Fibroblast of the conjunctiva (primary cell): ENCODE results near the gene RSPO3.

ENCODE experiments used
- DNase-seq: peaks from one replicate; pipeline ENCODE4 v3.0.0-alpha.2; 2010; ENCODE audit warnings: low read depth

Gene RSPO3

DNA sequence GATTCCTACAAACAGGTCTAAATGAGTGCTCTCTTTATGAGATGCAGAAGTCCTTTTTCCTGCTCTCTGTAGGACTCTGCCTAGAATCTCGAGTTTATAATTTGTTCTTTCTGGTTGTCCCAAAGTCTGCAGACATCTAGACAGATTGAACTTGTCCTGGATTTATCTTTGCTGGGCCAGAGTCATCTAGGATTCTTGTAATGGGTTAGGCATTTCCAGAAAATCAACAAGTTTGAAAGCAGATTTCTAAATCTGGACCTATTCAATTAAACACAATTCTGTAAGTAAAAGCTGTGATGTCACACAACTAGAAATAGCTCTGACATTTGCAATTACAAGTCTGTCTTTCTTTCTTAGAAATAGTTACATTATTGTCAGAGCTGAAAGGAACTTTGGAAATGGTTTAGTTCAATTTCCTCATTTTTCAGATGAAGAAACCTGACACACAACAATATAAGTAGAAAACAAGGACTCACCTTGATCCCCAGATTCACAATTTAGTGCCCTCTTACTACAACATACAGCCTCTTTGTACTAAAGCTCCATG is 4.2 kb upstream of the RSPO3 start:
- DNase-seq = no peak

DNA sequence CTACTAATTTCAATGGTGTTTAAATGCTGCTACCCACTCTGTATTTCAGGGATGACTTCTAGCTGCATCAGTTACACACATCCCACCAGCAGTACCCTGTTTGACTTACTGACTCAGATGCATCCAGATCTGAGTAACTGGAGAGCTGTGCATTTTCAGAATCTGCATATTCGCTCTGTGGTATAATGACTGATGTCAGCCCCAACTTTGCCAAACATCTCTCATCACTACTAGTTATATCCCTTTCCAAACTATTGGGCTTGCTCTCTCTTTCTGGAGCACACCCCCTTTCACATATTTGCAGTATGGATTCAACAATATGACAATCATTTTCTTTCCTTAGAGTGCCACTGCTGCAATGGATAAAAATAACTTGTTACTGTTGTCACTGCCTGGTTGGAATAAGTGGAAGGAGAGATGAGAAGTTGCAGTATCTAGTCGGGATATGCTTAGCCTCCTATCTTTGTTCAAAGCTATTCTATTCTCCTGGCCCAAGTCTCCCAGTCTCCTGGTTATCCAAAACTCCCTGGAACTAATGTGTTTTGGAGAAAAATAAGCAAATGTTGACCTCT is 3.3 kb upstream of the RSPO3 start:
- no peak for DNase-seq

DNA sequence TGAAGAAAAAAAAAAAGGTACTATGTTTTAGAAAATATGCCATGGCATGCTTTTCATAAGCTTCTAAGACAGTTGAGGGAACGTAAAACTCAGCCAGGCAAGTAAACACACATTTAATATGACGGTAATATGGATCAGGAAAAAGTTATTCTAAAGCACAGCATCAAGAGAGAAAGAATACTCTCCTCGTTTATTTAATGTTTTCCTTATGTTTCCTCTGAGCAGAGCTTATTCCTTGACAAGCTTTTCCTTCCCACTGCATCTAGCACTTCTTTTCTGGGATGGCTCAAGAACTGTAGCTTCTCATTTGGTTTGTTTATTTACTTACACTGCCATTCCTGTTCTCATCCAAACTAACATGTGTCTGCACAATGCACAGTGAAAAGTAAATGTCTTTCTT is 2.7 kb upstream of the RSPO3 start:
- DNase-seq = no peak

DNA sequence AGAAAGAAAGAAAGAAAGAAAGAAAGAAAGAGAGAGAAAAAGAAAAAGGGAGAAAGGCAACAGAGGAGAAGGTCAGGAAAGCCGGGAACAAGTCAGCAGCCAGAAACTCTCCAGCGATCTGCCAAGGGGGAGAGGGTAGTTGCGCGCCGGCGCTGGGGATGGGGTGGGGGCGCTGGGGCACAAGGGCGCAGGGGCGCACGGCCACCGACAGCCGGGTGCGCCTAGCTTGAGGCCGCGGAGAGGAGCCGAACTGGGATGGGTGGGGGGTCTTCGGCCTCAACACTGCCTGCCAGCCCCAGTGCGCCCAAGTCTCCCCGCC is 533 bp upstream of the RSPO3 start:
- DNase-seq = no peak

DNA sequence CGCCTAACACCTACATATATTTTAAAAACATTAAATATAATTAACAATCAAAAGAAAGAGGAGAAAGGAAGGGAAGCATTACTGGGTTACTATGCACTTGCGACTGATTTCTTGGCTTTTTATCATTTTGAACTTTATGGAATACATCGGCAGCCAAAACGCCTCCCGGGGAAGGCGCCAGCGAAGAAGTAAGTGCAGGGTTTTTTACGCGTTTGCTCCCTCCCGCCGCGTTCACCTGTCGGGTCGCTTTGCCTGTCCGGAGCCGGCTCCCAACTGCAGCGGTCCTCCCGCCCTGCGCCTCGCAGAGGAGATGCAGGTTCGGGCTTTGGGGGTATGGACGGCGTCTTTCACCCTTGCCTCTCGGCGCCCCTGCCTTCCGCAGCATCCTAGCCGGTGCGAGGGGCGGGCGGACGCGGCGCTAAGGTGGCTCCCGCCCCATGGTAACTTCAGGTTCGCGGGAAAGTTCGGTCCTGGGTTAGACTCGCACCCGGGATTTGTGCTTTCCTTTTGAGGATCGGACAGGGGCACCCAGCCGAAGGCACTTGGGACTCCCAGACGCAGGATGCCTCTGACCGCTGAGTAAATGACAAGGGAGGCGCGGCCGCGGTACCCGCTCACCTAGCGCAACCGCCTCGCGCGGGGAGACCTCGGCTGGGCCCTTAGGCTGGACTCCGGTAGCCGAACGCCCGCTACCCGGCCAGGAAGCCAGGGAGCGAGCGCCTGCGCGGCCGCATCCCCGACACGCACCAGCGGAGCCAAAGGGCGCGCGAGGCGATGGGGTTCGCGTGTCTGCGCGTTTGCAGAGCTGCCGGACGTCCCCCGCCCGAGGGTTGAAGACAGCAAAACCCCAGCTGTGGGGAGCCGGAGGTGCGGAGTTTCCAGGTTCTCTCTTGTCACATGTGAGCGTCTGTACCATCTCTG is 891 bp downstream of the RSPO3 start:
- no peak for DNase-seq

DNA sequence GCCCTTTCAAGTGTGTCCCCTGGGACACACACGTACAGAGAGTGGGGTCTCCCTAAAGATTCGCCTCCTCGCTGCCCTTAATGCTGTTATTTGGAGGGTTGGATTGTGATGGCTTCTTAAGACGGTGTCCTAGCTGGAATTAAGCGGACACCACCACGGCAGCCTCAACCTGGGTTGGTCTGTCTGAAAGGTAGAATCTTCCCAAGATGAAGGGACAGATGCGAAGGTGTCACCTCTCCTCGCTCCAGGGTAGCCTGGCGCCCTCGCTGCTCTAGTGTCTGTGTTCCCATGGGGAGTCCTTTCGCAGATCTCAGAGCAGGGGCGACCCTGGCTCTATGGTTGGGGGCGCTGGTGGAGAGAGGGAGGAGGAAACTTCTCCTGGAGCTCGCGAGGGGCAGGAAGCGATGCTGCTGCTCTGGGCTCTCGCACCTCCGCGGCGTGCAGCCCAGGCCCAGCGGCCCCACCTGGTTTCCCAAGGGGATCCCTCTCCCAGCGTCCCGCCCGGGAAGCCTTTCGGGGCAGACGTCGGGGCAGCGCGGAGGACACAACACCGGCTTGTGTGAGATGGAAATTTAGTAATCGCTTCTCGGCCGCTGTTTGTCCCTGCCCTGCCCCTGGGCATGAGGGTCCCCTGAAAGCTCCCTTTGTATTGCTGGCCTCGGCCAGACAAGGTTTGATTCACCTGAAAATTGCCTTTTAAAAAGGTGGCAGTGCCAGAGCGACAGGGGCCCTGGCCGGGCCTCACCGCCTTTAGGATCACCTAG is 1.7 kb downstream of the RSPO3 start:
- DNase-seq = no peak

DNA sequence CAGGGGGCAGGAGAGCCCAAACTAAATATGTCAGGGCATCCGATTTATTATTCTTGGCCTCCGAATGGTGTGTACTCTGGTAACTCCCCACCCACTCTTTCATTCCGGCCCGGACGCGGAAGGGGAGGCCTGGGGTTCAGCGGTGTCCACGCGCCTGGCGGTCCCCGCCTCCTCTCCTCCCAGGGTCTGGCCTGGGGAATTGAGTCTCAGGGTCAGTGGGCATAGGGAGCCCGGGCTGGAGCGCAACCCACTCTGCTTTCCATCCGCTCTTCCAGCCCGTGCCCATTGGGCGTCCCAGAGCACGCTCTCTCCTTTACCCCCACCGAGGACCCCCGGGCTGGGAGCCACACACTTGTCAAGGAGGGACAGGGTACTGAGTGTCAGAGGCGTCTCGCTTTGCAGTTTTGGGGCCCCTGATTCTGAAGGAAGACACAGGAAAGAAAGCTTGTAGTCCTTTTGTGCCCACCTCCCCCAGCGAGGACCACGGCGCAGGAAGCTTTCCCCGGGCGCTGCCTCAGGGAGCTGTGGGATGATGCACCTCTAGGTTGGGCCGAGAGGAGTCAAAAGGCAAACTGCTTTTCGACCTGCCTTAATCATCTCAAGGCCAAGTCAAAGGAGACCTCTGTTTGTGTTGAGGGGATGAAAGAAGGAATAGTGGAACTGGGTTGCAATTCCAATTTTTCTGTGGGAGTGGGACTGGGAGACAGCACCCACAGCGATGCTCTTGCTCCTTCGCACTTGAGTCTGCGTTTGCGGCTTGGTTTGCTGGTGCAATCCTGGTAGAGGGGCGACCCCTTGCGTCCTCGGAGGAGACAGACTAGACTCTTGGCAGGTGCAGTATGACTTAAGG is 2.5 kb downstream of the RSPO3 start:
- peak; percentile 75 for DNase-seq

DNA sequence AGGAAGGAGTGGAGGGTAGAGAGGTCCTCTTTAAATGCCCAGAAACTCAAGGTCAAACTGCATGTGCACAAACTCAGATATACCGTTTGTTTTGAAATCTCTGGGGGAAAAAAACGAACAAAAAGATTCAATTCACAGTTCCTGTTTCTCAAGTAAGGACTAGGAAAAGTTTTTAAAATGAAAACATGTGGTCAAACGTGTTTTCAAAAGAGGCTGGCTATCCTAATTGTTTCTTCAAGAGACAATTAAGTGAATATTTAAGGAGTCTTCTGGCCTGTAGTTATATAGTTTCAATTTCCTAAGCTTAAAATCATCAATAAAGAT is 3.1 kb downstream of the RSPO3 start:
- no peak for DNase-seq

DNA sequence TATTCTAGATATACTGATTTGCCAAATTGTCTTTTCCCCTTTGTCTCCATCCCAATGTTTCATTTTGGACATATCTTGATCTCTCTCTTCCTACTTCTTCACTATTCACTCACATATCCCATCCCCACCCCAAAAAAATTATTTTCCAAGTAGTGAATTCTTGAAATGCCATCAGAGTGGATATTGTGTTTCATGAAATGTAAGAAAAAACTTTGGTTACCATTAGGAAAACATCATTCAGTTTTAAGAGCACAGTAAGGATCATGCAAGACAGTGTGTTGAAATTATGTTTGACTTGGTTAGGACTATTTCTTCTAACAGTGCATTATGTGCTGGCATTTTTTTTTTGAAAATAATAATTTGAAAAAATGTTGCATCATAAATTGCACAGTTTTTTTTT is 5.7 kb downstream of the RSPO3 start:
- DNase-seq = no peak

DNA sequence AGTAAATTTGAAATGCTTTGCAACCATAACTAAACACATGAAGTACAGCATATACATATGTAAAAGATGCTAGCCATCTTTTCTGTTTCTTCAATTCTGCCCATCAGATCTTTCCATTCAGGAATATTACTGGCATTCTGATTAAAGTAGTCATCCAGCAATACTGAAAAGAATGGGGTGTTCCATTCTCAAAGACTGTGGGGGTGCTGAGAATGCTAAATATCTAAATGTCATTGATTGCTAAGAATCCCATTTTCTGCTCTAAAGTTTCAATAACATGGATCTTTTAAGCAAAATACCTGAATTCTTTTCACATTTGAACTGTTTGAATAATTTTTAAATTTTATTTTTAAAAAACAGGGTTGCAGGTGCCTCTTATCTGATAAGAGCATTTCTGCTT is 6.2 kb downstream of the RSPO3 start:
- no peak for DNase-seq

DNA sequence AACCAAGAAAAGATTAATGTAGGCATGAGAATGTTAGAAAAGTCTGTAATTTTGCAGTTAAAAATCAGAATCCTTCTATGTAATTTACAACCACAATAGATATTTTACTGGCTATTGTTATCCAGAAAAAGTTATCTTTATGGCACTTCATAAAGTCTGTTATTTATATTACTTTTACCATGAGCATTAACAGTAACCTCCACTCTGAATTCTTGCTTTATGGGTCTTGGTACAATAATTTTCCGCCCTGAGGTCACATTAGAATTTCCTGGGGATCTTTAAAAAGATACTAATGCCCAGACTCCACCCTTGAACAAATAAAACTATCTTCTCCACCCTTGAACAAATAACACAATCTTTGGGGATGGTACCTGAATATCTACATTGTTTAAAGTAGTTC is 9.6 kb downstream of the RSPO3 start:
- DNase-seq = no peak

DNA sequence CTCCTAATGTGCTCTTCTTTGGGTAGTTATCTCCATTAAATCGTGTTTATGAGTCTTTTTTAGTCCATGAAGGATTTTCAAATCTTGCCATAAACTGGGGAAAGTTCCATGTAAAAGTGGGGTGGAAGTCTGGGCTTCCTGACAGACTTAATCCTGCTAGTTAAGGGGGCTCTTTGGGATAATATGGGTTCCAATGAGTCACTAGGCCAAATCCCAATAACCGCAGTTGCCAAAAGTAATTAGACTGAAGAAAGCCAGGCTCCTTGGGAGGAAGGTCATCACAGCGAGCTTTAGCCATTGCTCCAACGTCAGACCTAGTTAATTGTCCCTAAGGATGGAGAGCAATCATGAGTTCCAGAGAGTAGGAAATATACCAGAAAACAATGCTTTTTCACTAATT is 10.8 kb downstream of the RSPO3 start:
- no peak for DNase-seq

DNA sequence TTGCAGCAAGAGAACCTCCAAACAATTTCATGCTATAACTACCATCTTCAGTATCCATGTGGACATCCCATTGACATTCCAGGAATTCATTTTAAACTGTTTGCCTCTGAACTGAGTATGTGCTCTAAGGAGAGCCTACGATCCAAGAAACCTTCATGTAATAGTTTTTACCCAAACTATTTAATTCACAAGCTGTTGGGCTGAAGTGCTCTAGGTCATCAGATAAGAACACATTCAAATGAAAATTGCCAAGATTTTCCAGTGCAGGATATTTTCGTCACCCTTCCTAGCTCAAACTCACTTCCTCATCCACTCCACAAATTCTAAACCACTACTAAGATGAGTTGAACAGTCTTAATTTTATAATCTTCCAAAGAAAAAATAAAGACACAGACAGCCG is 12.8 kb downstream of the RSPO3 start:
- DNase-seq = no peak

DNA sequence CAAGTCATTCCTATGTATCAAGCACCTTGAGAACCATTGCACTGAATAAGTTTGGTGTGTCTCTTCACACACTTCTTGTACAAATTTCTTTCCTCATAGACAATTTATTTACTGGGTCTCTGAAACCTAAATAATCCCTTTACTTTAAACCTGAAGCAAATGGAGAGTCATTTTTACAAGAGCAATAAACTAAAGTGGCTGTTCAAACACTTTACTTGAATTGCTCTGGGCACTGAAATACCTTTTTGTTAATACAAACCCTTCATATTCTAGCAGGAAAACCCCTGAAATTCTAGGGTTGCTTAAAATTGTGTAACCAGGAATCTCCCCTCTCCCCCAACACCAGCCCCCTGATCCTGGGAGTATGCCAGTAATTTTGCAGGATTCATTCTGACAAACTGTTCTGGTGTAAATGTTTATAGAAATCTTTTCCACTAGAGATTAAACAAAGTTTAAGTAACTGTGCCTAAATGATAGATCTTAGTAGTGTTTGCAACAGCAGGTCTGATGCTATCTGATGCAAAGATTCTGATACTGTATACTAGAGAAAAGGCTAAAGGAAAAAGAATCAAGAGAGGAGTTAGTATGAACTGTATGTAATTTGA is 13.4 kb downstream of the RSPO3 start:
- DNase-seq = no peak

DNA sequence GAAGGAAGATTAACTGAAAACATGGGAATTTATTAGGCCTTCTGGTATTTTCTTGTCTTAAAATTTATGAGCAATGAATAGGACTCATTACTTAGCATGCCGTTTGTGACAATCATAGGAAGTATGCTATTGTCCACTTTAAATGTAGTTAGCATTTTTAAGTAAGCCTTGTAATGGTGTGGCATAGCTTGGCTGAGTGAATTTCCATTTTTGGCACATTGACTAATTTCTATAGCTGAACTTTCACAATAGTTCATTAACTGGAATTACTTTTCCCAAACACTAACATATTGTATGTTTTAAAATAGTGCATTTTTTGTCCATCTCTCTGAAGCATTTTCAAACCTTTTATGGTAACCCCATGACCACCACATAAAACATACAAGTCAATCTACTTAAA is 15.7 kb downstream of the RSPO3 start:
- DNase-seq = no peak

DNA sequence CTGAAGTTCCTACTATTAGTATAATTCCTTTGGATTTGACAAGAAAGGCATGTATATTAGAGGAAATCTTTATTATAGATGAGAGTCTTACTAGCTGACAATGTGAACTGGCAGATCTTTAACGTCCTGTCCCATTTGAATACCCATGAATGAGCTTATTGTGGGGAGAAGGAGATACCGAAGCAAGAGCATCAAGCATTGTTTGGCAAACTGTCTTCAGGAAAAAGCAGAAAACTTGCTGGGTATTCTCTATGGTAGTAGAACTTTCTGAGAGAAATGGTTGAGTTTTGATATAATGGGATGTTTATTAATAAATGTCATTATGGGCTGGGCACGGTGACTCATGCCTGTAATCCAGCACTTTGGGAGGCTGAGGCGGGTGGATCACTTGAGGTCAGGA is 18.3 kb downstream of the RSPO3 start:
- no peak for DNase-seq

DNA sequence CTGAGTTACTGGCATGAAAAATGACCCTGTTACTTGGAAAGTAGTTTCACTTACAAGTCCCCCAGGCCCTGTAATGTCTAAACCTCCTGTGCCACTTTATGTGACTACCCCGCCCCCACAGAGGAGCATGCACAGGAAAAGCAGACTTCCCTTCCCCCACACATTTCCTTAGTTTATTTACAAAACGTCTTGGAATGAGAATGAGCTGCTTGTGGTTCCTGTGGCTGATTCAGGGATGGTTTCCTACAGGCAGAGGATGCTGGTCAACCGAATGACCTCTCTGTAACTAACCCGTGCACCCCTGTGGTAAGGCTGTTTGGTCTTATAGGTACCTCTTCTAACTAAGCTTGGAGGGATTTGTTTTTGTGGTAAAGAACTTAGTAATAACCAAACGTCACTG is 28.5 kb downstream of the RSPO3 start:
- no peak for DNase-seq

DNA sequence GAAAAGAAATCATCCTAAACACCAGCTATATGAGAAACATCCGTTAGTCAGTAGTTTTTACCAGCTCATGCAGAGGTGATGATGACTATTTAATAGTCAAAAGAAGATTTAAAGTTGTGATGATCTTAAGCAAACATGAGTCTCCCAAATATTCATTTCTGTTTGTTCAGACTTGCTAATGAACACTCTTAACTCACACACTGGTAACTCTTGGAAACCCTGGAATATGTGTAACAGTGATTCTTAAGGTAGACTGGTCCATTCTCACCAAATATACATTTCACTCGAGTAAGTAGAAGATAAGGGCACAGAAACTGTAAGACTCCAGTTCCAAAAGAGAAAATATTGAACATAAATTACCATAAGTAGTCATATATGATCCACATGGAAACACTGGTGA is 29.1 kb downstream of the RSPO3 start:
- DNase-seq = no peak

DNA sequence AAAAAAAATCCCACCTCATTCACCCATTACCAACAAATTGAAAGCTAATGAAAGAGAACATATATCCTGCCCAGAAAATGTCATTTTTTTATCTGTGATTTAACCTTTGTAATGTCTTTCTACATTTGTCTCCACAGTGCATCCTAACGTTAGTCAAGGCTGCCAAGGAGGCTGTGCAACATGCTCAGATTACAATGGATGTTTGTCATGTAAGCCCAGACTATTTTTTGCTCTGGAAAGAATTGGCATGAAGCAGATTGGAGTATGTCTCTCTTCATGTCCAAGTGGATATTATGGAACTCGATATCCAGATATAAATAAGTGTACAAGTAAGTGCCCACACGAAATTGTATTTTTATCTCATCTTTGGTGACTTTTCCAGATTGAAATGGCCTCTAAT is 30.0 kb downstream of the RSPO3 start:
- no peak for DNase-seq

DNA sequence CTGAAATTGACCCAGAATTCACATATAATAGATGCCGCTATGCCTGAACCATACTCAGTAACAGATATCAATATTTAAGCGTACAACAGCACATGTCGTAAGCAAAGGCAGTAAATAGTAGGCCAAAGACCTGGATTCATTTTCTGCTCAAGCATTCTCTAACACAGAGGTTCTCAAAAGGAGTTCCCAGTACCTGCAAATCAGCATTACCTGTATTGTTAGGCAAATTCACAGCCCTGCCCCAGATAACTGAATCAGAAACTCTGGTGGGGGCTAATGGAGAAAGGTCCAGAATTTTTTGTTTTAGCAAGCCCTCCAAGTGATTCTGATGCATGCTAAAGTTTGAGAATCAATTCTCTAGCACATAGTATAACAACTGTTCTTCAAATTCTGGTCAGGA is 36.0 kb downstream of the RSPO3 start:
- DNase-seq = no peak

DNA sequence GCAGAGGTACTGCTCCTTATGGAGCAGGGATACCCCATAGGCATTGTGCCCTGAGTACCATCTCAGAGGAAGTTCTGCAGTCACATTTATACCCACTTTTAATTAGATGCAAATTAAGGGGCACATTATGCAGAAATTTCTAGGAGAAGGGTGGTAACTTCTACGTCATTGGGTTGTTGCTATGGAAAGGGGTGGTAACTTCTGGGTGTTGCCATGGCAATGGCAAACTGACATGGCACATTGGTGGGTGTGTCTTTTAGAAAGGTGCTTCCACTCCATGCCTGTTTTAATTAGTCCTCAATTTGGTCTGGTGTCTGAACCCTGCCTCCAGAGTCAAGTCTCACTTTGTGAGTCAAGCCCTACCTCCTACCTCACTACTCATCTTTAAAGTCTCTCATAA is 42.0 kb downstream of the RSPO3 start:
- no peak for DNase-seq

DNA sequence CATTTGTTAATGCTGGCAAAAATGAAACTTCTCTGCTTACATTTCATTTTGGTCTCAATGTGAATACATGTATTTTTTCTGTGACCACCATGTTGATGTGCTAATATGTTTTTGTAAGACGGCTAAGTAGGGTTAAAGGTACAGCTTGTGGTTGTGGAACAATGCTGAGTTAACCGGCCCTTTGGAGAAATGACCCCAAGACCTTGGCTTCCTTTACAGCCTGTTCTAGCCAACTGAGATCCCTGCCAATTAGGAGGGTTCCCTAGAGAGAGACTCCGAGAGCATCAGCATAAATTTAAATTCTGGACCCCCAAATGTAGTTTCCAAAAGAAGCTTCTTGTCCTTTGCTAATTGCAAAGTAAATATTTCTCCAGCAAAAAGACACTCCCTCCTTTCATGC is 44.4 kb downstream of the RSPO3 start:
- peak; percentile 37 for DNase-seq
